HG03460 (cell line): ENCODE results near the gene CBX6.

ENCODE experiments used
- ATAC-seq: cut with Tn5 transposase; IDR thresholded peaks from one replicate; pipeline ENCODE4 v1.9.1; 2021; ENCODE audit not compliant: unreplicated experiment

CBX6 gene

GRCh38 chr22:38823076-38823475 is 48.9 kb downstream of the CBX6 start:
- ATAC-seq = no peak

GRCh38 chr22:38820020-38820419 is 52.0 kb downstream of the CBX6 start:
- no peak for ATAC-seq

DNA sequence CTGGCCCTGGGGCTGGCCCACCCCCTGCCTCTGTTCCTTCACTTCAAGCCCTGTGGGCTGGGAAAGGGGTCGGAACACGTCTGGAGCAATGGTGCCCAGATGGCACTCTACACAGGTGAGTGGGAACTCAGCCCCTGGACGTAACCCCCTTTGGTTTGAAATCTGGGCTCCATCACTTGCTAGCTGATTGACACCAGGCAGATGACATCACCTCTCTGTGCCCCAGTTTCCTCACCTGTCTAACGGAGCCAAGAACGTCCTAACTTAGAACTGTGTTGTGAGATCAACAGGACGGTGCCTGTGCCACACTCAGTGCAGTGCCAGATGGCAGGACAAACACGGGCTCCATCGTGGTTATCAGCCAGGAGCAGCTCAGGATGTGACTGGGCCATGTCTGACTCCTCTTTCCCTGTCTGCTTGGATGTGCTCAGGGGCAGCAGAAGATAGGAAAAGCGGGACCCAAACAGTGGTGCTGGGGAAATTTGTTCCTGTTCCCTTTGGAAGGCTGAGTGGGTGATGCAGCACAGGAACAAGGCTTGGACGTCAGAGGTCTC is 52.6 kb downstream of the CBX6 start:
- ATAC-seq = no peak

GRCh38 chr22:38817196-38817595 is 54.8 kb downstream of the CBX6 start:
- ATAC-seq = no peak

- no peak for ATAC-seq
These were observed 56.2 kb downstream of the CBX6 start for GRCh38 chr22:38815842-38816241.
